Hepatocyte (in vitro differentiated cells): Measurements from ENCODE around the gene SBF2.

Experiments used
- EZH2 ChIP-seq: fragments of 200-600 bp; sonication (generic); IDR thresholded peaks from 2 replicates; pipeline ENCODE4 v1.6.1; 2016; ENCODE audit warnings: antibody characterized with exemption, mild to moderate bottlenecking, borderline replicate concordance
- EZH2phosphoT487 ChIP-seq: fragments of 200-600 bp; sonication (generic); IDR thresholded peaks from one replicate; pipeline ENCODE4 v1.6.1; 2018; ENCODE audit warnings: antibody characterized with exemption, mild to moderate bottlenecking, low read depth, moderate library complexity; ENCODE audit not compliant: unreplicated experiment, severe bottlenecking
- TF ChIP-seq, protein P1 (sequence below): fragments of 200-600 bp; sonication (generic); IDR thresholded peaks from 2 replicates; pipeline ENCODE4 v1.5.1; 2016; ENCODE audit warnings: antibody characterized with exemption, mild to moderate bottlenecking; ENCODE audit not compliant: poor library complexity

DNA sequence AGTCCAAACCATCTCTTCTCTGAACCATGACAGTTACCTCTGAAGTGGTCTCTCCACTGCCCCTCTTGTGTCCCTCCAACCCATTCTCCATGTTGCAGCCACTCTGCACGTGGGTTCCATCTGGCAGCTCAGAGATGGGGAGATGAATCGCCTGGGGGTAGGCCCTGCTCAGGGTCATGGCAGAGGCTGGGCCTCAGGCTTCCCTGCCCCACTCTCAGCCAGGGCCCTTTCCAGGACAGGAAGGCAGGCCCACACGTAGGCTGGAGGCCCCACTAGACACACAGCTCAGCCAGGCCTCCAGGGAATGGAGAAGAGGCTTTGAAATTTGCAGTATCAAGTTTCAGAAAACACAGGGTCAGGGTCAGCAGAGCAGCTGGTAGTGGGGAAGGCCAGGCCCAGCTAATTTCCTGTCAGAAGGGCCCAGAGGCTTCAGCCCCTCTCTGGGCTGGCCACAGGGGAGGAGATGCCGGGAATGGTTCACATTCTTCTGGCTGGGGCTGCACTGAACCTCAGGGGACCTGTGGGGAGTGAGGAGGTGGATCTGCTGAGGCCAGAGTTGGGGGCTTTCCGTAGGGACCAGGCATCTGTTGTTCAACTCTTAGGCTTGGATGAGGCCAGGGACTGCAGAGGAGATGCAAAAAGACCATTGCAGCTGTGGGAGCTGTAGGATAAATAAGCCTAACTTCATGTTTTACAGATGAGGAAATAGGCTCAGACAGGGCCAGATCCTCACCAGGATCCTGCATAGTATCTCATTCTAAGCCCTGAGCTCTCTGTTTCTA, 528.5 kb downstream of the SBF2 start:
- TF ChIP-seq EZH2phosphoT487 (no peak), EZH2 (no peak)
- TF ChIP-seq, protein P1, sequence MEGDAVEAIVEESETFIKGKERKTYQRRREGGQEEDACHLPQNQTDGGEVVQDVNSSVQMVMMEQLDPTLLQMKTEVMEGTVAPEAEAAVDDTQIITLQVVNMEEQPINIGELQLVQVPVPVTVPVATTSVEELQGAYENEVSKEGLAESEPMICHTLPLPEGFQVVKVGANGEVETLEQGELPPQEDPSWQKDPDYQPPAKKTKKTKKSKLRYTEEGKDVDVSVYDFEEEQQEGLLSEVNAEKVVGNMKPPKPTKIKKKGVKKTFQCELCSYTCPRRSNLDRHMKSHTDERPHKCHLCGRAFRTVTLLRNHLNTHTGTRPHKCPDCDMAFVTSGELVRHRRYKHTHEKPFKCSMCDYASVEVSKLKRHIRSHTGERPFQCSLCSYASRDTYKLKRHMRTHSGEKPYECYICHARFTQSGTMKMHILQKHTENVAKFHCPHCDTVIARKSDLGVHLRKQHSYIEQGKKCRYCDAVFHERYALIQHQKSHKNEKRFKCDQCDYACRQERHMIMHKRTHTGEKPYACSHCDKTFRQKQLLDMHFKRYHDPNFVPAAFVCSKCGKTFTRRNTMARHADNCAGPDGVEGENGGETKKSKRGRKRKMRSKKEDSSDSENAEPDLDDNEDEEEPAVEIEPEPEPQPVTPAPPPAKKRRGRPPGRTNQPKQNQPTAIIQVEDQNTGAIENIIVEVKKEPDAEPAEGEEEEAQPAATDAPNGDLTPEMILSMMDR, result no peak
